K562 (cell line): ENCODE measurements around the gene FASTKD3. TPM values are rescaled to one million over a fixed set of nuclear protein-coding genes. Genes with fewer than 3 reads are reported as not detected.

ENCODE experiments used
- ATAC-seq: fragments of 200-7000 bp; cut with Tn5 transposase; 3 replicates; pipeline ENCODE4 v1.9.1; 2020; ENCODE audit warnings: moderate library complexity
- BruUV-seq: library from RNA; stranded (reverse); fragments of 400-500 nt; replicated peaks from 2 replicates; lab custom pipeline; 2021; lab: Mats Ljungman, UMichigan
- CTCF ChIA-PET: fragments of 300-600 bp; formaldehyde crosslinking; extraction: SDS; loops from one replicate; lab custom pipeline; 2021; ENCODE audit warnings: low intra/inter-chr PET ratio; lab: Yijun Ruan, JAX
- POLR2A ChIA-PET: fragments of 300-600, 350-650 bp; sonication (Branson Sonifier 250); formaldehyde crosslinking; extraction: SDS; loops from one replicate; lab custom pipeline; 2021; ENCODE audit warnings: antibody characterized with exemption, inconsistent platforms; lab: Yijun Ruan, JAX
- DNase-seq, 4 experiments: peaks; one replicate each; pipeline versions ENCODE4 v3.0.0 to v3.0.0-alpha.2; 2011 to 2018; ENCODE audit warnings: low spot score in 3 of 4, mixed read lengths in 3 of 4; ENCODE audit errors: extremely low read depth in 1 of 4
- FAIRE-seq: peaks from 2 replicates; lab custom pipeline; 2011; peaks lifted over from hg19 to GRCh38; lab: Jason Lieb, UNC
- H2AFZ ChIP-seq: 2 replicates; pipeline ENCODE4 v1.6.0; 2011; ENCODE audit warnings: low read depth, low read length, control low read depth, inconsistent platforms
- H3K27ac ChIP-seq: fragments of 200-600 bp; 3 replicates; pipeline ENCODE4 v1.8.0; 2011; ENCODE audit warnings: low read depth, mild to moderate bottlenecking, control low read depth, inconsistent platforms, low read length, moderate library complexity, mixed read lengths; ENCODE audit errors: extremely low read depth
- H3K27me3 ChIP-seq, 2 experiments: fragments of 300-600 bp in 1 of 2; 2 replicates in 1 of 2; 3 replicates in 1 of 2; pipeline versions ENCODE4 v1.6.0 to v1.8.0; 2011; ENCODE audit warnings: inconsistent platforms in 2 of 2, low read length in 2 of 2, mild to moderate bottlenecking in 1 of 2, mixed read lengths in 1 of 2, moderate library complexity in 1 of 2; ENCODE audit not compliant: control insufficient read depth in 2 of 2, insufficient read depth in 2 of 2
- H3K36me3 ChIP-seq: fragments of 300-600 bp; 3 replicates; pipeline ENCODE4 v1.8.0; 2011; ENCODE audit warnings: mild to moderate bottlenecking, low read length, inconsistent platforms; ENCODE audit not compliant: control insufficient read depth, insufficient read depth
- H3K4me1 ChIP-seq, 2 experiments: fragments of 200-600 bp in 1 of 2; replicated peaks in 1 of 2; 2 replicates in 1 of 2; 3 replicates in 1 of 2; pipeline versions ENCODE4 v1.5.1 to v1.8.0; 2011; ENCODE audit warnings: inconsistent platforms in 2 of 2, low read length in 2 of 2, mild to moderate bottlenecking in 1 of 2, mixed read lengths in 1 of 2, moderate library complexity in 1 of 2; ENCODE audit not compliant: control insufficient read depth in 2 of 2, insufficient read depth in 2 of 2
- H3K4me2 ChIP-seq: 2 replicates; pipeline ENCODE4 v1.6.1; 2011; ENCODE audit warnings: low read length, control low read depth, inconsistent platforms, mixed read lengths; ENCODE audit not compliant: insufficient read depth
- H3K4me3 ChIP-seq: fragments of 200-600 bp; sonication (generic), shearing (Covaris generic); 2 replicates; pipeline ENCODE4 v1.5.1; 2016; ENCODE audit warnings: control low read depth, inconsistent platforms
- H3K79me2 ChIP-seq: fragments of 200-600 bp; 3 replicates; pipeline ENCODE4 v1.8.0; 2011; ENCODE audit warnings: low read length, inconsistent platforms; ENCODE audit not compliant: control insufficient read depth, insufficient read depth
- H3K9ac ChIP-seq, 2 experiments: 2 replicates each; pipeline versions ENCODE4 v1.6.0 to v1.6.1; 2011; ENCODE audit warnings: low read depth in 2 of 2, low read length in 2 of 2, control low read depth in 1 of 2, inconsistent platforms in 1 of 2, mild to moderate bottlenecking in 1 of 2, mixed read lengths in 1 of 2; ENCODE audit not compliant: insufficient read depth in 1 of 2
- H3K9me1 ChIP-seq: one replicate; pipeline ENCODE4 v1.6.0; 2011; ENCODE audit warnings: inconsistent platforms, mild to moderate bottlenecking, low read length, moderate library complexity; ENCODE audit not compliant: control insufficient read depth, insufficient read depth
- H3K9me3 ChIP-seq: replicated peaks from 2 replicates; pipeline ENCODE4 v1.5.1; 2011; ENCODE audit warnings: low read depth, low read length, inconsistent platforms; ENCODE audit not compliant: control insufficient read depth, insufficient read depth
- H4K20me1 ChIP-seq: replicated peaks from 2 replicates; pipeline ENCODE4 v1.6.1; 2011; ENCODE audit warnings: low read length, inconsistent platforms, mixed read lengths; ENCODE audit not compliant: control insufficient read depth, insufficient read depth
- BHLHE40 ChIP-seq: IDR thresholded peaks from 2 replicates; pipeline ENCODE4 v1.6.1; 2011; ENCODE audit warnings: low read length, improper control_type of control experiment
- C11orf30 ChIP-seq: fragments of 450-650 bp; IDR thresholded peaks from 2 replicates; pipeline ENCODE4 v1.6.1; 2016; ENCODE audit warnings: low read depth, mild to moderate bottlenecking
- ESRRB ChIP-seq: fragments of 250-450 bp; sonication (Bioruptor Pico); IDR thresholded peaks from 2 replicates; pipeline ENCODE4 v1.5.0; 2020; ENCODE audit warnings: mild to moderate bottlenecking, moderate library complexity, borderline replicate concordance
- HNRNPL ChIP-seq: fragments of 200-400 bp; formaldehyde crosslinking; IDR thresholded peaks from 2 replicates; pipeline ENCODE4 v1.6.1; 2017; ENCODE audit warnings: low read depth, mild to moderate bottlenecking, low read length
- IRF2 ChIP-seq: sonication (generic); formaldehyde crosslinking; IDR thresholded peaks from 2 replicates; pipeline ENCODE4 v1.8.1; 2022; ENCODE audit warnings: mild to moderate bottlenecking, missing genetic modification reagents
- MAFF ChIP-seq: IDR thresholded peaks from 2 replicates; pipeline ENCODE4 v1.6.1; 2012; ENCODE audit warnings: low read length, improper control_type of control experiment
- NFE2L1 ChIP-seq: fragments of 450-650 bp; IDR thresholded peaks from 2 replicates; pipeline ENCODE4 v1.6.1; 2016; ENCODE audit warnings: missing genetic modification characterization, low read depth, mild to moderate bottlenecking, missing compliant biosample characterization, moderate library complexity, borderline replicate concordance
- RBFOX2 ChIP-seq: fragments of 200-400 bp; formaldehyde crosslinking; IDR thresholded peaks from 2 replicates; pipeline ENCODE4 v1.6.1; 2017; ENCODE audit warnings: low read depth, mild to moderate bottlenecking, low read length, moderate library complexity
- SMARCC2 ChIP-seq: fragments of 450-650 bp; IDR thresholded peaks from 2 replicates; pipeline ENCODE4 v1.6.1; 2017; ENCODE audit warnings: antibody characterized with exemption, moderate library complexity, mild to moderate bottlenecking, low read depth
- ZBTB33 ChIP-seq: sonication (generic); formaldehyde crosslinking; IDR thresholded peaks from 2 replicates; pipeline ENCODE4 v1.8.1; 2023; ENCODE audit warnings: mild to moderate bottlenecking, missing genetic modification reagents
- ZNF644 ChIP-seq: fragments of 200-800 bp; sonication (Bioruptor generic); IDR thresholded peaks from 2 replicates; pipeline ENCODE4 v1.6.1; 2016; ENCODE audit warnings: low read depth, missing genetic modification characterization, missing compliant biosample characterization
- ZNF79 ChIP-seq: fragments of 250-450 bp; sonication (Bioruptor Pico); IDR thresholded peaks from 2 replicates; pipeline ENCODE4 v1.4.0; 2020; ENCODE audit warnings: low read depth, mild to moderate bottlenecking, moderate library complexity
- WGBS: fragments of 100-300 bp; shearing (Covaris generic); methylation state at CpG from one replicate; pipeline ENCODE4 v1.1.6; 2016; ENCODE audit warnings: low coverage, mixed read lengths; ENCODE audit not compliant: insufficient coverage; ENCODE audit errors: missing lambda C conversion rate; 5-methylcytosine and 5-hydroxymethylcytosine counted together
- in situ Hi-C: fragments of 300-500 bp; cut with MboI; formaldehyde crosslinking; loops from 4 replicates; pipeline ENCODE4 v1.15.0; 2018; ENCODE audit warnings: inconsistent platforms, mixed read lengths
- intact Hi-C: fragments of 100-400 bp; cut with micrococcal nuclease; formaldehyde crosslinking; loops from 2 replicates; pipeline ENCODE4 v1.14.2; 2022
- polyA plus RNA-seq, 8 experiments: library from polyadenylated mRNA; depleted of rRNA in 4 of 8; stranded (reverse) in 5 of 8; unstranded in 3 of 8; fragments of >200 nt; fragmentation: Nextera tagmentation in 2 of 8; fragmentation: Illumina TruSeq in 1 of 8; extraction: Ambion mirVana in 2 of 8; extraction: Trizol in 1 of 8; gene quantifications; 2 replicates each; pipeline versions ENCODE4 v1.2.1 to v1.2.3, GENCODE V29; 2011 to 2014; ENCODE audit warnings: inconsistent platforms in 1 of 8, missing spikeins in 1 of 8
- total RNA-seq, 7 experiments: library from RNA; depleted of rRNA in 6 of 7; stranded (reverse); fragments of >200 nt in 6 of 7; fragmentation: Illumina TruSeq in 2 of 7; extraction: Trizol in 2 of 7; gene quantifications; 2 replicates each; pipeline versions ENCODE4 v1.2.1 to v1.2.3, GENCODE V29; 2011 to 2021; ENCODE audit warnings: low replicate concordance in 1 of 7

The FASTKD3 gene
- total and polyA plus RNA-seq, 9 of the 15 experiments (the other 6 are each of a cell fraction or from before 2014, with no cell fraction given), result 17.1 to 149 (median 47.5) TPM

- TF ChIP-seq MAFF (no peak), SMARCC2 (no peak), C11orf30 (no peak), IRF2 (no peak), RBFOX2 (no peak)
Measured at GRCh38 chr5:7894439-7894838, 25.6 kb upstream of the FASTKD3 start (continued).

GRCh38 chr5:7888901-7889300 is 20.1 kb upstream of the FASTKD3 start:
- Histone ChIP-seq H3K4me2 (no peak overlapping the region), H3K27me3 (no peaks in the 10 kb centered on the region), H3K4me1 (no peaks in the 10 kb centered on the region), H3K9me1 (no peaks in the 10 kb centered on the region), H4K20me1 (no peaks in the 10 kb centered on the region), H2AFZ (no peak overlapping the region), H3K4me3 (no peak overlapping the region), H3K27ac (no peak overlapping the region), H3K79me2 (no peaks in the 10 kb centered on the region), H3K36me3 (peaks cover 93% of the 10 kb centered on the region), H3K9ac (no peak overlapping the region), H3K9me3 (no peaks in the 10 kb centered on the region)
- in situ Hi-C loops (no loop called here), intact Hi-C loops (no loop called here)
- ChIA-PET POLR2A (no interaction called here), CTCF (no interaction called here)
- TF ChIP-seq HNRNPL (no peak), NFE2L1 (tag) (no peak), ZBTB33 (CRISPR knock-in tag) (no peak), ZNF644 (tag) (no peak), BHLHE40 (no peak), ESRRB (no peak), ZNF79 (CRISPR knock-in tag) (no peak)
- BruUV-seq, result no TSS peak
- FAIRE-seq, result no peak
- WGBS, result 95% methylated on average over 9 of the region's 9 CpGs
- ATAC-seq, result no peak
- no peak for DNase-seq
